Stimulated activated CD8-positive, alpha-beta memory T cell treated with anti-CD3 and anti-CD28 coated beads, Interleukin-15, amount 100 ng/mL, for 1 hour (primary cell): Measurements from ENCODE around the gene PSD2.

Source experiments
- DNase-seq: peaks from one replicate; pipeline ENCODE4 v3.0.0-alpha.2; 2020; ENCODE audit warnings: low read depth

Gene PSD2

DNA sequence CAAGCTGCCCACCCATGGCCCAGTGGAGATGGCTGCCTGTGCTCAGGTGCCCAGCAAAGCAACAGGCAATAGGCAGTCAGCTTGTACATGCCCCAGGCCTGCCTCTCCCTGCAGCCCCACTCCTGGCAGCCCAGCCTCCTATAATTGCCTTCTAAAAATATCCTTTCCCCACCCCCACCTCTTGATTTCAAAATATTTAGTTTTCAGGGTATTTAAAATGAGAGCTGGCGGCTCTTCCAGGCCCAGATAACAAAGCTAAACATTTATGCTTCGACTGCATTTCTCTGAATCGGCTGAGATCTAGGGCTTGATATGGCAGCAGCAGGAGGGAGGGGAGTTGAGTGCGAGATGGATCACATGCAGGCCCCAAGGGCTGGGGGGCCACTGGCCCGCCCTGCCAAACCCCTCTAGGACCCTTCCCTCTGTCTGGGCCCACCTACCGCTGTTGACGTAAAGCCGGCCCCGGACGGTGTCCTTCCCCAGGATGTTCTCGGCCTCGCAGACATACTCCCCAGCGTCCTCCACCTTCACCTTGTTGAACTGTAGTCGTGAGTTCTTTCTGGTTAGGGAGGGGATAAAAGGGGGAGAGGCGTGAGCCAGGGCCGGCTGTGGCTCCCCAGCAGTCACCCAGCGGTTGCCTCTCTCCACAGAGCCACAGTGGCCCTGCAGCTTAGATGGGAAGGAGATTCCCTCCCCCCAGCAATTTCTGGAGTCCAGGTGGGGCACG lies 85.0 kb downstream of the PSD2 start:
- DNase-seq = no peak

- DNase-seq = no peak
Measured at GRCh38 chr5:139881143-139881733, 85.6 kb downstream of the PSD2 start.

DNA sequence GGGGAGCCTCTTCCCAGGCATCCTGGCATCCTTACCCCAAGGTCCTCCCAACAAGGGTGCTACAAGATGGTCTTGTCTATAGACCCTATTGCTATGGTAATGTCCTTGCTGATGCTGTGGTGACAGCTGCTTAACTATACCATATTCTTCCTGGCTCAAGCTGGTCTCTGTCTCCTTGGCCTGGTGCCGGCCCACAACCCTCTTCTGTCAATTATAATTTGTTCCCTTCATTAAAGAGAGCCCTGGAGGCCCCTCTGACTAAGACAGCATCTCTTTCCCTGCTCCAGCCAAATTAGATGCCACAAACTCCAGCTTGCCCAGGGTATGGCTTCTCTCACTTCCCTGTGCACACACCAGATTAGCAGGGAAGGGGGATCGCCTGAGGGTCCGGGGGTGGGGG lies 86.7 kb downstream of the PSD2 start:
- DNase-seq = no peak

GRCh38 chr5:139882961-139883539 lies 87.4 kb downstream of the PSD2 start:
- DNase-seq = no peak

GRCh38 chr5:139884144-139884543 lies 88.5 kb downstream of the PSD2 start:
- DNase-seq = no peak

GRCh38 chr5:139884734-139885133 lies 89.1 kb downstream of the PSD2 start:
- no peak for DNase-seq

DNA sequence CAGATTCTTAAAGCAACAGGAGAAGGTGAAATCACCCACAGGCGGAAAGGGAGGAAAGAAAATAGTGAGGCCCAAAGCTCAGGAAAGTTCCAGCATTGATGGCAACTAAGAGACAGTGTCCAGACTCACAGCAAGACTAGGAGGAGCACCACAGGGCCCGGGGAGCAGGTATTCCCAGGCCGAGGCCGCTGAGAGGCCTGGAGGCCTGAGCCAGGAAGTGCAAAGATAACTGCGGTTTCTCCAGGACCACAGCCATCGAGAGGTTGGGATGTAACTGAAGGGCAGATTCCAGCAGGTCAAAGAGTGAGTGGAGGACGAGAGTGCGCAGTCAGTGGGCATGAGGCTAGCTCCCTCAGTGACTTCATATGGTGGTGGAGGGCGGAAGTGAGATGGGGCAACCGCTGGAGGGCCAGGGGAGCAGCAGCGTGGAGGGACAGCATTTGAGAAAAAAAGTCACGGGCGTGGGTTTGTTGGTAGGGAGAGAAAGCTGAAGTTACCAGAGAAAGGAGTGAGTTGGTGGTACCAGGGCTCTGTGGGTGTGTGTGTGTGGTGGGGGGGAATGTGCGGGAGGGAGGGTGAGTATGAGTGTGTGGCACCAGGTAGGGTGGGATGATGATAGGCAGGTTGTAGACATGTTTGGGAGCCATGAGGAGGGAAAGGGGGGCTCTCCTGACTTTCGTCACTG lies 89.7 kb downstream of the PSD2 start:
- no peak for DNase-seq

GRCh38 chr5:139885857-139886208 lies 90.2 kb downstream of the PSD2 start:
- DNase-seq = no peak

DNA sequence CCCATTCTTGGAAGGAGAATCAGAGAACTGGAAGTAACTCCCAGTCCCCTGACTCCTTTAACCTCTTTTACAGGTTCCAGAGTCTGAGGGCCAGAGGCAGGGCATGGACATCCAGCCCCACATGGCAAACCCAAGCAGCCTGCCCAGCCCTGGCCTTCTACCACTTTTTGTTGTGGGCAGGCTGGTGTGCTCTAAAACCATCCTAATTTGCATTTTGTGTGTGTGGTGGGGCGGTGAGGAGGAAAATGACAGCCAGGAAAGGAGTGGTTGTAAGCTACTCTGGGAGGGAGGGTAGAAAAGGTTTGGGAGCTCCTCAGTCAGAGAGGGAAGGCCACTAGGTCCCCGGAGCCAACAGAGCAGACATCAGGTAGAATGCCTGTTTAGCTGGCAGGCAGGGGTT lies 90.6 kb downstream of the PSD2 start:
- DNase-seq = no peak

DNA sequence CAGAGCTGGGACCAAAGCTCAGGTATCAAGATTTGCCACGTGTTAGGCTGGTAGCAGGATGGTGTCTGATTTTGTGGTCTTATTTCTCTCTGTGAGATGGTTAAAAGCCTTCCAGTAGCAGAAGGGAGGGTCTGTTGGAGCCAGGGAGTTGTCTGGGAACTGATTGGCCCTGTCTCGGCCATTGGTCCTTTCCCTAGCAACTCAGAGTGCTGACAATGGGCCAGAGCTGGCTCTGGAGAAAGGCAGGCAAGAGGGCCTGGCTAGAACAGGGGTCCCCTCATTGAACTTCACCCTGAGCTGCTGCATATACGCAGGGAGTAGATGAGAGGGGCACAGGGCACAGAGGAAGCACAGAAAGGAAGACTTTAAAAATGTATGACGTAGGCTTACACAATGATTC lies 92.8 kb downstream of the PSD2 start:
- no peak for DNase-seq

DNA sequence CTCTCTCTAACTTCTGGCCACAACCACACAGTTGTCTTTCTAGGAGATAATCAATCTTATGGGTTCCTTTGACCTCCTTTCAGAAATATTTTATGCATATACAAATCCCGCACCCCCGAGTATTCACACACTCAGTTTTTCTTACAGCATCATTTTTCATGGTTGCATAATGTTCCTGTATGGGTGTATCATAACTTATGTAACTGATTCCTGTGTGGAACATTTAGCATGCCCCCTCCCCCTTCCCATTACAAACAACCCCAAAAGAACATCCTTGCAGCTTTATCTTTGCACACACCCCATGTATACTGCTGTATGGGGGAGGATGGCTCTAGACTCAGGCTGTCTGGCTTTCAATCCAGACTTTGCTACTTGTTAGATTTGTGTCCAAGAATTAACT lies 93.8 kb downstream of the PSD2 start:
- no peak for DNase-seq

- DNase-seq = no peak
Measured at GRCh38 chr5:139893873-139894272, 98.3 kb downstream of the PSD2 start.
